Gastroesophageal sphincter (tissue), 3 donors: ENCODE measurements around the gene AIF1.

Experiments used
- CTCF ChIP-seq, 4 experiments: fragments of 200-600 bp in 2 of 4; fragments of 450-650 bp in 2 of 4; sonication (generic) in 1 of 4; IDR thresholded peaks; one replicate each; pipeline ENCODE4 v1.5.1; 2017 to 2019; ENCODE audit warnings: antibody characterized with exemption in 4 of 4, mild to moderate bottlenecking in 2 of 4, moderate library complexity in 2 of 4
- POLR2A ChIP-seq, 2 donors: fragments of 450-650 bp; IDR thresholded peaks; one replicate each; pipeline ENCODE4 v1.6.1; 2017; ENCODE audit warnings: antibody characterized with exemption in 2 of 2, mild to moderate bottlenecking in 2 of 2, moderate library complexity in 1 of 2
- POLR2AphosphoS5 ChIP-seq: sonication (generic); formaldehyde crosslinking; IDR thresholded peaks from one replicate; pipeline ENCODE4 v1.6.1; 2017; ENCODE audit warnings: antibody characterized with exemption

- peak; percentile 71 for TF ChIP-seq POLR2AphosphoS5
- peak in 1 of 4 experiments; percentile 18 for TF ChIP-seq CTCF (IDR thresholded peaks at IDR 0.05)
- TF ChIP-seq POLR2A (IDR thresholded peaks at IDR 0.05), result peak; percentile 61 to 70
These were observed 50.7 kb downstream of the AIF1 start, which contains the start of gene CSNK2B for GRCh38 chr6:31665501-31666336.
